GM18526 (cell line): ENCODE data around the gene MAGI2.

Experiments used
- POLR2A ChIP-seq: IDR thresholded peaks from 3 replicates; pipeline ENCODE4 v1.6.1; 2011; ENCODE audit not compliant: insufficient read length; ENCODE audit errors: extremely low read depth

Gene MAGI2

GRCh38 chr7:78296046-78296597 is 1157.3 kb downstream of the MAGI2 start:
- no peak for TF ChIP-seq POLR2A

DNA sequence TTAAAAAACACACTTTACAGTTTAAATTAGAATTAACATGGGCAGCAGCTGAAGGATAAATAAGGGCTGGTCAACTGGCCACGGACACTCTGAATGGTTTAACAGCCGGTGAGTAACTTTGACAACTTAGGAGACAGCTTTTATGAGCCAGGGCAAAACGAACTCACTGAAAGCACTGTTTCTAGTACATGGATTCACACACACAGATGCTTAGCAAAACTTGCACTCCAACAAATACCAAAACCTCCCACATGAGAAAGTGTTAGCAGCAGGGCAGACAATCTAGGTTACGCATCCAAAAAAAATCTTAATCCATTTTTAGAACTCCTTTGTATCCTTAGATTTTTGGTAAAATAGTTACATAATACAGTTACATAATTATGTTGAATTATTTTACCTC is 1168.5 kb downstream of the MAGI2 start:
- no peak for TF ChIP-seq POLR2A

DNA sequence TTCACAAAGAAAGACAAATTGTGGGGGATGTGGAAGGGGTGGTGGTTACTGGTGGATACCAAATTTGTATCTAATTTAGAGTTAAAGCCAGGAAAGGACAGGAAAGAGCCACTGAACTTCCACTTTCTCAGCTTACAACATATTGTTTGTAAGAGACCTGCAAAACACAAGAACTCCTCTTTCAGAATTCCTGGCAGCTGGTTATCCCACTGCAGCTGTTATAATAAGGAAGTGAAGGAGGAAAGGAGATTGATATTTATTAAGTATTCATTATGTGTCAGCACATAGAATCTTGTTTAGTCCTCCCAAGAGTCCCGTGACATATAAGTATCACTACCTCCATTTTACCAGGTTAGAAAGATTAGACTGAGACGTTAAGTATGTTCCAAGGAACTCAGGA is 1173.2 kb downstream of the MAGI2 start:
- no peak for TF ChIP-seq POLR2A

GRCh38 chr7:78279457-78279856 is 1174.0 kb downstream of the MAGI2 start:
- no peak for TF ChIP-seq POLR2A

DNA sequence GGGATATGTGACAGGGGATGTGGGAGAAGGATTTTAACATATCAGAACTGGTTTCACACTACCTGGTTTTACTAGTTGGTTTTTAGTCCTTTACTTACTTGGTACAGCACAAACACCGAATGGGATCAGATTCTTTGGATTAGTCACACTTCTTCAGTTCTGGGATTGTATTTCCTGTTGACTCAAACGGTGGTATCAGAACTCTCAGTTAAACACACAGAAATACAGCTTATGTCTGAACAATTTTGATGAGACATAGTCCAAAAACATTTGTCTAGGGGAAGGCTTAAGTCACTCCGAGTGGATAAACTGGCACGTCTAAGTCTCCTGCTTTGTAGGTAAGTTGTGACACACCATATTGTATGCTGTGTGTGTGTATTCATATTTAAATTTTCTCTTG is 1174.4 kb downstream of the MAGI2 start:
- TF ChIP-seq POLR2A, result no peak

DNA sequence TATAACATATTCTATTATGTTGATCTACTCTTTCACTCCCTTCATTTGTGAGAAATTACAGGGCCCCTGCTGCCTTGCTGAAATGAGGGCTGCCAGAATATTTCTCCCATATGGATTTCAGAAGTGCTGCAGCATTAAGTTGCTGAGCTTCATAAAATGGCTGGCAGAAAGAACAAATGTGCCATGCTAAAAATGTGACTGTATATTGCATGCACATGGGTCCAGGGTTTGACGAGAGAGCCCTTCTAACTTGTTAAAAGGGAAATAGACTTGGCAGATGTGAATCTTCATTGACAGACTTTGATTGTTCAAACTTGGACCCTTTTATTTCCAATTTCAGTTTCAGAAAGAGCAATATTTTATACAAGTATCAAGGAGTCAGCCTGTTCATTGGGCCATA is 1186.3 kb downstream of the MAGI2 start:
- no peak for TF ChIP-seq POLR2A

- TF ChIP-seq POLR2A, result no peak
These were observed 1188.0 kb downstream of the MAGI2 start for GRCh38 chr7:78265486-78265885.

DNA sequence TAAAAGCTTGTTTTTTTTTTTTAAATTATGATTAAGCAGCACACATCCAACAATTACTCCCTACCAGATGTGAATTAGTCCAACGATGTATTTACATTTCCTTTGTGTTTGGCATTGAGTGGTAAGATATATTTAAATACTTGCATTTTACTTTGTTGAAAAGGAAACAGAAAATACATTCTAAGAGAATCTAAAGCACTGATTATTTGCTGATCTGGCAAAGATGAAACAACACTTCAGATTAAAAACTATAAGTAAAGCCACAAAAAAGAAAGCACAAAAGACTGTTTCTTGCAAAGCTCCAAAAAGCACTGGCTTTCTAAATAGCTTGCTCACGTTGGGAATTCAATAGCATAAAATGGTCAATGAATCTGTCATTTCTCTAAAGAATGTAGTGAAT is 1188.4 kb downstream of the MAGI2 start:
- TF ChIP-seq POLR2A, result no peak

DNA sequence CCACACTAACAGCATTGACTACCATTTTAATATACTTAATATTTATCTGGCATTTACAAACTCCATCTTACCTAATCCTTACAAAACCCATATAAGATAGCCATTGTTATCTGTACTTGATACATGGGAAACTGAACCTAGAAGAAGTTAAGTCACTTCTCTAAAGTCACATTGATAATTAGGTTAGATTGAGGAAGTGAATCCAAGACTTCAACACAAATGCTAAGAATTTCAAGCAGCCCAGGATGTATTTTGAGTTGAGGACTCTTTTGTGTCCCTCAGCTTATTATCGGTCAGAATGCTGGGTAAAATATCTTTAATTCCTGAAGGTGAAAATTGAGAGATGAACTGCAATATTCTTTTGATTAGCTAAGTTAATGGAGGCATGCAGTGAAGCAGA is 1189.4 kb downstream of the MAGI2 start:
- TF ChIP-seq POLR2A, result no peak

GRCh38 chr7:78261739-78262138 is 1191.7 kb downstream of the MAGI2 start:
- TF ChIP-seq POLR2A, result no peak

DNA sequence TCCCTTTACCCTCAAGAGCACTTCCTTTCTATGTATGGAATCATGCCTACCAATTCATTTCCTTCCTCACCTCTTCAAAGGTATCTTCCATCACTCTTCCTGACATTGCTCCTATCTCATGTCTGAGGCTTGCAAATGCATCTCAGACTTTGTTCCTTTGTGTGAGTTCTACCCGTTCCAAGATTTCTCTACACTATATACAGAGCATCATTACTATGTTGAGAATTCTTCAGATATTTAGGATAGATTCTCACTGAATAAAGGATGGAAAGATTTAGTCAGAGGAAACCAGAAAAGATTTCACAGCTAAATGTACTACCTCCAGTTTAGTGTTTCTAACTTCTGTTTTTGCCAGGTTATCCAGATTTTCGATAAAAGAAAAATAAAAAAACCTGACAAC is 1192.2 kb downstream of the MAGI2 start:
- TF ChIP-seq POLR2A, result no peak

DNA sequence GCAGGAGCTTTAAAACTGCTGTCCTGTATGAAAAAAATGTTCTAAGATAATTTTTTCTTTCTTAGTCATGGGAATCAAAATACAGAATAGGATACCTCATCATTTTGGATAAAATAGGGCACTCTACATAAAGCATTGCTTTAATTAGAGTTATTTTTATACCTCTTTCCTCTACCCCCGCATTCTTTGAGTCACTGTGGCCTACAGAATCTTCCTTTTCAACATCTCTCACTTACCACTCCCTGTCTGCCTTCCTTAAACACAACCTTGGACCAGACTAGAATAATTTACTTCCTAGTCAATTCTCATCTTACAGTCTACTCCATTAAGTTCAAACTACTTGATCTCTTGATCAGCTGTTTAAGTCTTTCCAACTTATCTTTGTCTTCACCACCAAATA is 1192.6 kb downstream of the MAGI2 start:
- no peak for TF ChIP-seq POLR2A

DNA sequence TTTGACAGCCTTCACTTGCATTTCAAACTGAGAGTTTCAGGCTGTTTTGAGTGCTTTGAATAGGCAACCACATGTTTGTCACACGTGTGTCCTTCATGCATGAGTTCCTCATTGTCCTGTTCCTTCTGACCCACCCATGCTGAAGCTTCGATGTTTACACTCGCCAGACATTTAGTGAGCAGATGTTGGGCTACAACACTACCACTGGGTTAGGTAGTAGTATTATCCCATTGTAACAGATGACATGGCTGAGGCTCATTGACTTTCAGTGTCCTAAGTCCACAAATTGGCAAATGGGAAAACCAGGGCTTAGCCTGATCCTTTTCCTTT is 1198.8 kb downstream of the MAGI2 start:
- TF ChIP-seq POLR2A, result no peak

DNA sequence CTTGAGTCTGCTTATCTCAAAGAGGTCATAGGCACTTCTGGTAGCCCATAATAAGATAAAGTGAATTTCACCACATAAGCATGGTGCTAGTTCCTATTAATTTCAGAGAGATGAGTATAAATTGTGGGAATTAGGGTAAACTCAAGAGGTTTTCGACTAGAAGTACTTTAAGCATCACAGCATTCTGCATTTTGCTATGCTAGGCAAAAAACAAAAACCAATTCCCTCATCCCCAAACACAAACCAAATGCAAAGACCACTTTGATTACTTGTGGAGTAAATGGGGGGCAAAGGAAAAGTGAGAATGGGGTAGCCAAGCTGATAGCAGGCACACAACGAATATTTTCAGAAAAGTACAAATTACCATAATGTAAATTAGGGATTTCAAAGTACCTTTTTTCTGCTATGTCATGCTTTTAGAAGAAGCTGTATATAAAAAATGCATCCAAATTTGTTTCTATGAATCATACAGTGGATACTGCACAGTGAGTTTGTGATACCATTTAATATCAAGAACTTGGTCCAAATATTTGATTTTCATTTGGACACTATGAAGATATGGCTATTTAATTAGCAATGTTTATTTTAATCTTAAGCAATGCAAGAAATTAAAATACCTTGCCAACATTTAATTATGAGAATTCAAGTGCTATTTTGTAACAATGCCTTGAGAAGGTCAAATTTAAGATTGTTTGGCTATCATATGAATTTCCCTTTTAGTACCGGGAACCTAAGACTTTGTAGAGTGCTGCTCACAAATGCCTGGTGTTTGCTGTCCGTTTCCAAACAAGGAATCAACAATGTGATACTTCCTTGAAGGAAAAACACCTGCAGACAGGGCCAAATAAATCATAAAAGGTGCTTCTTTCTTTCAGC is 1199.4 kb downstream of the MAGI2 start:
- no peak for TF ChIP-seq POLR2A

- TF ChIP-seq POLR2A, result no peak
These were observed 1204.6 kb downstream of the MAGI2 start for GRCh38 chr7:78248867-78249266.

- no peak for TF ChIP-seq POLR2A
These were observed 1205.4 kb downstream of the MAGI2 start for GRCh38 chr7:78247910-78248689.

- no peak for TF ChIP-seq POLR2A
These were observed 1218.8 kb downstream of the MAGI2 start for GRCh38 chr7:78234634-78235033.

DNA sequence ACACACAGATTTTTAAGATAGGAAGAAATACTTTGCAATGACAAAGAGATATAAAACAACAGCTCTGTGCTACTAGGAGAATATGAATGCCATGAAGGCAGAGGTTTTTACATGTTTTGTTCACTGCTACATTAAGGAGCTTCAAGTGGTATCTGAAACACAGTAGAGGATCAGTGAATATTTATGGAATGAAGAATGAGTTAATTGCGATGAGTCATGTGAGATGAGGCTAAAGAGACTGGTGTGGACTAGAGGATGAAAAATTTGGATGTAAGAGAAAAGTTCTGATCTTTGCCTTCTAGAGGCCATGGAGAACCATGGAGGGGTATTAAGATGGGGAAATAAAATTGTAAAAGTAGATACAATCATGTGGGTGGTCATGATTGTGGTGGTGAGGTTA is 1220.7 kb downstream of the MAGI2 start:
- no peak for TF ChIP-seq POLR2A
